ENCODE data around the gene KRT17.
"Not testable (repeated sequence)": the region's sequence is repeated elsewhere in the genome, so short reads cannot be mapped to it uniquely, and the experiment has no call there.

DNA sequence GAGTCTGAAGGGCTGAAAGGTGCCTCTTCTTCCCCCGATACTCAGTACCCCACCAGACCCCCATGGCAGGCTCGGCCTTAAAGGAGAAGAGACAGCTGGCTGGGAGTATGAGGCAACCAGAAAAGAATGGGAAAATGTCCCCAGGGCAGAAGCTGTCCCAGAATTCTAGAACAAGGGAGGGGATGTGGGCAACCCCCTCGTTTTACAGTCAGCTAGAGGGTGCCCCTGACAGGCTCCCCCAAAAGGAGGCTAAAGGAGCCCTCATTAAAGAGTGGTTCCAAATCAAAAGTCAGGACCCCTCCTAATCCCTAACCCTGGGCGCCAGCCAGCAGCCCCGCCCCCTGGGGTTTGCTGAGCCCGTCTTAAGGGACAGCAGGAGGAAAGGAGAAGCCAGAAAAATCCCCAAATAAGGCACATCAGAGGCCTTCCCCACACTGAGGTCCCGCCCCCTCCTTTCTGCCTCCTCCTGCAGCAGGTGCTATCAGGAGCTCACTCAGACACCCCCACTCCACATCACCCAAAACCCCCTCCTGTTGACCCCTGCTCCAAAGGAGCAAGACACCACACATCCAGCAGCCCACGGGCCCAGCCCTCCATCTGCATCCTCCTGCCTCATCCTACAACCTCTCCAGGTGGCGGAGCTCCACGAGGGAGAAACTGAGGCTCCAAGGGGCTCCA lies 1.1 kb downstream of the KRT17 start:
- TF ChIP-seq MEF2B (IDR thresholded peaks at IDR 0.05; ENCODE audit: partially characterized antibody, poor library complexity, severe bottlenecking); FOXM1 (IDR thresholded peaks at IDR 0.05; ENCODE audit: low read depth, low read length); POLR2A (IDR thresholded peaks at IDR 0.05; ENCODE audit: low read depth, low read length): not testable (repeated sequence)
- TF ChIP-seq, protein P1, sequence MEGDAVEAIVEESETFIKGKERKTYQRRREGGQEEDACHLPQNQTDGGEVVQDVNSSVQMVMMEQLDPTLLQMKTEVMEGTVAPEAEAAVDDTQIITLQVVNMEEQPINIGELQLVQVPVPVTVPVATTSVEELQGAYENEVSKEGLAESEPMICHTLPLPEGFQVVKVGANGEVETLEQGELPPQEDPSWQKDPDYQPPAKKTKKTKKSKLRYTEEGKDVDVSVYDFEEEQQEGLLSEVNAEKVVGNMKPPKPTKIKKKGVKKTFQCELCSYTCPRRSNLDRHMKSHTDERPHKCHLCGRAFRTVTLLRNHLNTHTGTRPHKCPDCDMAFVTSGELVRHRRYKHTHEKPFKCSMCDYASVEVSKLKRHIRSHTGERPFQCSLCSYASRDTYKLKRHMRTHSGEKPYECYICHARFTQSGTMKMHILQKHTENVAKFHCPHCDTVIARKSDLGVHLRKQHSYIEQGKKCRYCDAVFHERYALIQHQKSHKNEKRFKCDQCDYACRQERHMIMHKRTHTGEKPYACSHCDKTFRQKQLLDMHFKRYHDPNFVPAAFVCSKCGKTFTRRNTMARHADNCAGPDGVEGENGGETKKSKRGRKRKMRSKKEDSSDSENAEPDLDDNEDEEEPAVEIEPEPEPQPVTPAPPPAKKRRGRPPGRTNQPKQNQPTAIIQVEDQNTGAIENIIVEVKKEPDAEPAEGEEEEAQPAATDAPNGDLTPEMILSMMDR (IDR thresholded peaks at IDR 0.05 in 2 of 3, conservative IDR thresholded peaks at IDR 0.05 in 1 of 3; ENCODE audit: control insufficient read depth in 2 of 3, extremely low read depth in 1 of 3, insufficient read depth in 1 of 3, low read depth in 3 of 3, low read length in 3 of 3) = not testable (repeated sequence)
